Ovary (tissue), 3 donors: ENCODE results near the gene SLC30A5.

Experiments used
- EP300 ChIP-seq: sonication (generic); formaldehyde crosslinking; IDR thresholded peaks from one replicate; pipeline ENCODE4 v1.6.1; 2017; ENCODE audit warnings: antibody characterized with exemption
- POLR2A ChIP-seq: fragments of 450-650 bp; IDR thresholded peaks from one replicate; pipeline ENCODE4 v1.6.1; 2017; ENCODE audit warnings: antibody characterized with exemption, mild to moderate bottlenecking, moderate library complexity
- TF ChIP-seq, protein P1 (sequence below), 3 donors: fragments of 450-650 bp in 2 of 3; fragments of 200-600 bp in 1 of 3; IDR thresholded peaks; one replicate each; pipeline versions ENCODE4 v1.5.1 to v1.8.0; 2016 to 2022; ENCODE audit warnings: antibody characterized with exemption in 3 of 3, mild to moderate bottlenecking in 1 of 3
- donor health status: DM: no; HTN: no; CAD: no.

DNA sequence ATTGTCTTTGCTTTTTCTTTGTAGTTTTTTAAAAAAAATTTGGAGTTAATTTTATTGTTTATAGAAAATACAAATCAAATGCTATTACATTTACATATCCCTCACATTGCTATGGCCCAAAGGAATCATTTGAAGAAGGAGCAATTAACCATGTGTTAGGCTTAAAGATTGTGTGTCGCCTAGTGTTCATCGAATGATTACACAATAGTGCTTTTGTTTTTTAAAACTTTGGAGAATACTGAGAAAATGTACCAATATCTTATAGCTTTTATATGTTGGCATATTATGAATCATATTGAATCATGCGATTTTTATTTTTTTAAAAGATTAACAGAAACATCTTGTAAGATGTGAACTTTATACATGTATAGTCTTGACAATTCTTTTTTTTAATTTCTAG lies 21.7 kb downstream of the SLC30A5 start:
- TF ChIP-seq, protein P1, sequence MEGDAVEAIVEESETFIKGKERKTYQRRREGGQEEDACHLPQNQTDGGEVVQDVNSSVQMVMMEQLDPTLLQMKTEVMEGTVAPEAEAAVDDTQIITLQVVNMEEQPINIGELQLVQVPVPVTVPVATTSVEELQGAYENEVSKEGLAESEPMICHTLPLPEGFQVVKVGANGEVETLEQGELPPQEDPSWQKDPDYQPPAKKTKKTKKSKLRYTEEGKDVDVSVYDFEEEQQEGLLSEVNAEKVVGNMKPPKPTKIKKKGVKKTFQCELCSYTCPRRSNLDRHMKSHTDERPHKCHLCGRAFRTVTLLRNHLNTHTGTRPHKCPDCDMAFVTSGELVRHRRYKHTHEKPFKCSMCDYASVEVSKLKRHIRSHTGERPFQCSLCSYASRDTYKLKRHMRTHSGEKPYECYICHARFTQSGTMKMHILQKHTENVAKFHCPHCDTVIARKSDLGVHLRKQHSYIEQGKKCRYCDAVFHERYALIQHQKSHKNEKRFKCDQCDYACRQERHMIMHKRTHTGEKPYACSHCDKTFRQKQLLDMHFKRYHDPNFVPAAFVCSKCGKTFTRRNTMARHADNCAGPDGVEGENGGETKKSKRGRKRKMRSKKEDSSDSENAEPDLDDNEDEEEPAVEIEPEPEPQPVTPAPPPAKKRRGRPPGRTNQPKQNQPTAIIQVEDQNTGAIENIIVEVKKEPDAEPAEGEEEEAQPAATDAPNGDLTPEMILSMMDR (IDR thresholded peaks at IDR 0.05): no peak
- TF ChIP-seq POLR2A: no peak
- TF ChIP-seq EP300: no peak
